NCI-H510A (cell line): ENCODE results near the gene CDK19.
"Not testable (repeated sequence)": the region's sequence is repeated elsewhere in the genome, so short reads cannot be mapped to it uniquely, and the experiment has no call there.

Experiments
- DNase-seq: peaks from one replicate; lab custom pipeline; 2025; lab: John Stamatoyannopoulos, UW

The CDK19 gene

DNA sequence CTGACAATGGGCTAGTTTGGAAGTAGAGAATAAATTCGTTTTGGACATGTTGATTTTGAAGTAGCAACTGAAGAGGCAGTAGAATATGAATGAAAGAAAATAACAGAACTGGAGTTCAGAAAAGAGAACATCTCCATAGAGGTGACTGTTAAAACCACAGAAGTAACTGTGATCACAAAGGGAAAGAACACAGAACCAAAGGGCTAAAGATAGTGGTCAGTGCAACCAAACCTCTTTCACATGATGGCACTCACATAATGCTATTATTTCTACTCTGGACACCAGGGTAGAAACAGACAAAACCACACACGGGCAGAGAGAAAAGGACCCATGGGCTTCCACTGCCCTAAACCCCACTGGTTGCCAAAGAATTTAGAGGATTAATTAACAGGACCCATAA is 58.5 kb downstream of the CDK19 start:
- no peak for DNase-seq

DNA sequence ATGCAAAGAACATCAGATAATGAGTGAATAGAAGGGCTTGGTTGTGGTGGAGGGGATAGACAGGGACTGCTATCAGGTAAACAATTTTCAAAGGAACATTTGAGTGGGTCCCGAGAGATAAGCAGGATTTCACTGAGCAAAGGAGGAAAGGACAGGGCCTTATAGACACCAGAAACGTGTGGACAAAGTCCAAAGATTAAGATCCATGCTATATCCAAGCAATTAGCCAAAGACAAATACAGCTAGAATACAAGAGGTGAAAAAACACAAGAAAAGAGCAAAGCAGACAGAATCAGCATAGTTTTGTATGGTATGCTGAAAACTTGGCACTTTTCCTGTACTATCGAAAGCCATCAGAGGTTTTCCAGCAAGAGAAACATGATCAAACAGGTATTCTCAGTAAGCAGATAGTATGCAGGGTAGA is 59.8 kb downstream of the CDK19 start:
- DNase-seq, result no peak

DNA sequence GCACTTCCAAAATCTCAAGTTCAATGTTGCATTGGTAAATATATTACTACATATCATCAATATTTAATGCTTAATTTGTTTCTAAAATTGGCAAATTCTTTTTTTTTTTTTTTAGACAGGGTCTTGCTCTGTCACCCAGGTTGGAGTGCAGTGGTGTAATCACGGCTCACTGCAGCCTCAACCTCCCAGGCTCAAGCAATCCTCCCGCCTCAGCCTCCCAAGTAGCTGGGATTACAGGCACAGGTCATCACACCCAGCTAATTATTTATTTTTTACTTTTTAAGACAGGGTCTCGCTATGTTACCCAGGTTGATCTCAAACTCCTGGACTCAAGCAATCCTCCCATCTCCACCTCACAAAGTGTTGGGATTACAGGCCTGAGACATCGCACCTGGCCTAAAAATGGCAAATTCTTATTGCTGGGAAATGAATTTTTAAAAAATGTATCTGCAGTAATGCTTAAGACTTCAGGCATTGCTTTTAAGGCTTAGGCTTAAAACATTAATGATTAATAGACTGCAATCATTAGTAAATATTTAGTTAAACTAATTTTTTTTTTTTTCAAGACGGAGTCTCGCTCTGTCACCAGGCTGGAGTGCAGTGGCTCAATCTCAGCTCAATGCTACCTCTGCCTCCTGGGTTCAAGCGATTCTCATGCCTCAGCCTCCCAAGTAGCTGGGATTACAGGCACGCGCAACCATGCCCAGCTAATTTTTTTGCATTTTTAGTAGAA is 61.2 kb downstream of the CDK19 start:
- not testable (repeated sequence) for DNase-seq

- no peak for DNase-seq
Measured at GRCh38 chr6:110748453-110748852, 66.8 kb downstream of the CDK19 start.

DNA sequence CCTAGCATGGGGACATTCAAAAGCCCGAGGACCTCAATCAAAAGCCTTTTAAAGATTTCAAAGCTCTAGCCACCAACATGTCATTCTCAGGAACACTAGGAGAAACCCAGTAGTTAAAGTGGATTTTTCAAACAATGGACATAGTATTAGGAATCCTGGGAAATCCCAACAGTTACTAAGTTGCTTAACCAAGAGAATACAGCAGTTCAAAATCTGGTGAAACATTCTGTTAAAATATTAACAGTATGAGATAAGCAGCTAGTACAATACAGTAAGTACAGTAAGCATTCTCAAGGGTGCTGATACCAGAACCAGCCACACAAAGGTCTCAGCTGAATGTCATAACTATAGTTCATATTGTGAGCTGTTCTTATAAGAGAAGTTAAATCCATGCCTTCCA is 68.6 kb downstream of the CDK19 start:
- no peak for DNase-seq

GRCh38 chr6:110744991-110745390 is 70.3 kb downstream of the CDK19 start:
- DNase-seq, result no peak

GRCh38 chr6:110742552-110742951 is 72.7 kb downstream of the CDK19 start:
- not testable (repeated sequence) for DNase-seq

- DNase-seq, result no peak
Measured at GRCh38 chr6:110741517-110741916, 73.8 kb downstream of the CDK19 start.

DNA sequence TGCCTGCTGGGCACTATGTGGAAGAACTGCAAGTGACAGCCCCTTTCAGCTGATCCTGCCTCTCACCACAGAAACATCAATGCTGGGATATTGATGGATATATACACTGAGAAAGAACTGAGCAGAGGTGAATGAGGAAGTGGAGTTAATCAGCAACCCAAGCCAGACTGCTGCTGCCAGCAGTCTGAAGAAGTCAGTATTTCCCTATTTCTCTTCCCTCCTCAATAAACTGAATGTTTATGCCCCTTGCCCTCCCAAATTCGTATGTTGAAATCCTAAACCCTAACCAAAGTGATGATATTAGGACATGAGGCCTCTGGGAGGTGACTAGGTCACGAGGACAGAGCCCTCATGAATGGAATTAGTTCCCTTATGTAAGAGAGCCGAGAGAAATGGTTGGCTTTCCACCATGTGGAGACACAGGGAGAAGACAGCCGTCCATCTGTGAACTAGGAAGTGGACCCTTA is 76.3 kb downstream of the CDK19 start:
- no peak for DNase-seq

DNA sequence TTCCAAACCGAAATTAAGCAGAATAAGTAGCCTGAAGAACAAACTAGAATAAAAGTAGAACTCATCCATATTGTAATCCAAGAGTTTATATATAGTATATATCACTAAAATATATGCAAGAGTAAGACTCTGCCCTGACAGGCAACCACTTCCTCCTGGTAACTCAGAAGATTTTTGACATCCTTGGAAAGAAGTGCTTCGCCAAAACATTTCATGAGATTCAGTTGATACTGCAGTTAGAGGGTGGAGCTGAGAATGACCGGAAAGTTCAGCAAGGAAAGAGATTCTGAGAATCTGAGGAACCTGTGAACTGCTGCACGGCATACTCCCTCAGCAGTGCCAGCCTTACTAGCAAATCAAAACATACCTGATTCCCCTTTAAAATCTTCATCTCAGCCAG is 79.6 kb downstream of the CDK19 start:
- DNase-seq, result no peak

DNA sequence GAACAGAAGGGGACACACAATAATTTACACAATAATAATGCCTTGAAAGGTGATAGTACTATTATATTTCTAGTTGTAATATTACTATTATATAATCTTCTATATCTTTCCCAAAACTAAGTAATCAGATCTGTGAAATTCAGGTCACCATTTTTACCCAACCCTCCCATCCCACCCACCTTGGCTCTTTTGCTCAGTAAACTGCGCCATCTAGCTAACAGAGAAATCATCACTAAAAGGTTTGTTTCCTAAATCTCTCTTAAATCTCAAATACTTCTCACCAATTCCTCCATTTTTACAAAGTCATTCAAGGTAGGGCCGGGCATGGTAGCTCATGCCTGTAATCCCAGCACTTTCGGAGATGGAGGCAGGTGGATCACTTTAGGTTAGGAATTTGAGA is 83.4 kb downstream of the CDK19 start:
- DNase-seq, result no peak

GRCh38 chr6:110731196-110731595 is 84.1 kb downstream of the CDK19 start:
- DNase-seq, result no peak

- no peak for DNase-seq
Measured at GRCh38 chr6:110728501-110728900, 86.8 kb downstream of the CDK19 start.

DNA sequence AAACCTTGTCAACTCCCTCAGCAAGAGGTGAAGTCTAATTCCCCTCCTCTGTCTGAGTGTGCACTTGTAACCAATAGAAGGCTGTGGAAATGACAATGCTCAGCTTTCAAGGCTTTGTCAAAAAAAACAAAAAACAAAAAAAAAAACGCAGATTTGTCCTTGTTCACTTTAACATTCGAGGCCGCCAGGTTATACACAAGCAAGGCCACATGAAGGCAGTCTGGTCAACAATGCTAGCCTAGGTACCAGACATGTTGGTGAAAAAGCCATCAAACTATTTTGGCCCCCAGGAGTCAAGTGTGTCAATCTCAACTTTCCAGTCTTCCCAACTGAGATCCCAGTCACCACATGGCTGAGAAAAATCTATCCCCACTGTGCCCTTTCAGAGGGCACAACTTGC is 92.3 kb downstream of the CDK19 start:
- DNase-seq, result no peak

GRCh38 chr6:110720066-110720465 is 95.2 kb downstream of the CDK19 start:
- no peak for DNase-seq

- not testable (repeated sequence) for DNase-seq
Measured at GRCh38 chr6:110719601-110720000, 95.7 kb downstream of the CDK19 start.

DNA sequence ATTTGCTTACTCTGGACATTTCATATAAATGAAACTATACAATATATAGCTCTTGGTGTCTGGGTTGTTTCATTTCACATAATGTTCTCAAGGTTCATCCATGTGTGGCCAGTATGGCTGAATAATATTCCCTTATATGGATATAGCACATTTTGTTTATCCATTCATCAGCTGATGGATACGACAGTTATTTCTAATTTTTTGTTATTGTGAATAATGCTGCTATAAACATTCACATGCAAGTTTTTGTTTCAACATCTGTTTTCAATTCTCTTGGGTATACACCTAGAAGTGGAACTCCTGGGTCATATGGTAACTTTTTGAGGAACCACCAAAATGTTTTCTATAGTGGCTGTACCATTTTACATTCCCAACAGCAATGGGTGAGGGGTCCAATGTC is 101.1 kb downstream of the CDK19 start:
- DNase-seq, result no peak

DNA sequence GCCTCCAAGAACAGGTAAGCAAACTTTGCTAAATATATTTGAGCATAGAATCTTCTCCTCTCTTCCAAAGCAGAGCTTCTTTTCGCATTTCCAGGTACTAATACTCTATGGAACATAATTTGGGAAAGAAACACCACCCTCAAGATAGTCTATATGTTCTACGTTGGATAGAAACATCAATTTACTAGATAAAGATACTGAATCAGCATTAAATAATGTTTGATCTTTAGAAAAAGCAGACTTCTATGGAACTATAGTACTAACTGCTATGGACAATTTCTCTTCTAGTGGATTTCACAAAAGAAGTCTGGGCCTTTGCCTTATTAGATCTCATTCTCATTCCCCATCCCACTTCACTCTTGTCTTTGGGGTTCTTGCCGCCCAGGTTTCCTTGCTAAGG is 103.0 kb downstream of the CDK19 start:
- DNase-seq, result no peak

DNA sequence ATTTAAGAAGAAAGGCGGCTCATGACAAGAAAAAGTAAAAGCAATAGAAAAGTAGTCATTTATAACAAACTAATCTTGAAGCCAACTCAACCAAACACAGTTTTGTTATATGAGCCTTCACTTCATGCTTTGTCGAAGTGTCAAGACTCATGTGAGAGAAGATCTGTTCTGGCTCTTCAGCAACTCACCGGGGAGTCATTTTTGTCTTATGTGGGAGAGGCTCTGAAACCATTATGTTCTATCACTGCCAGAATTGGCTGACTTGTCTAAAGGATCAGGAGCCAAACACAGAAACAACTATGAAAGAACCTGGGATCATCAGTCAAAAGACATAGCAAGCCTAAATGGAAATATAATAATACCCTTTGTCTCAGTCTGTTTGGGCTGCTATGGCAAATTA is 105.2 kb downstream of the CDK19 start:
- no peak for DNase-seq

GRCh38 chr6:110708295-110708950 is 106.8 kb downstream of the CDK19 start:
- no peak for DNase-seq

DNA sequence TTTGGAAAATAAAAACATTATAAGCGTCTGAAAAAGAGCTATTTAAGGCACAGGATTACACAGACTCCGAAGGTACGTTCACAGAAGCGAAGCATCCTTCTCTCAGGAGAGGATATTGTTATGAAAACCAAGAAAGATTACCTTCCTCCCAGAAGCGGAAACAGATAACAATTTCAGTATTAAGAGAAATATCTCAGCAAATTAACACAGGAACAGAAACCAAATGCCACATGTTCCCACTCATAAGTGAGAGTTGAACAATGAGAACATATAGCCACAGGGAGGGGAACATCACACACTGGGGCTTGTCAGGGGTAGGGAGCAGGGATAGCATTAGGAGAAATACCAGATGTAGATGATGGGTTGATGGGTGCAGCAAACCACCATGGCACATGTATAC is 109.7 kb downstream of the CDK19 start:
- no peak for DNase-seq

- no peak for DNase-seq
Measured at GRCh38 chr6:110703906-110704594, 111.2 kb downstream of the CDK19 start.
